Stimulated activated CD4-positive, alpha-beta T cell treated with anti-CD3 and anti-CD28 coated beads, Interleukin-4, amount 100 ng/mL, for 4 hours (primary cell): ENCODE data around the gene CCDC82.

Experiments used
- DNase-seq, 2 experiments: peaks; one replicate each; pipeline ENCODE4 v3.0.0-alpha.2; 2020

CCDC82 gene

GRCh38 chr11:96326959-96327358 lies 62.8 kb downstream of the CCDC82 start:
- no peak for DNase-seq

GRCh38 chr11:96324912-96325311 lies 64.8 kb downstream of the CCDC82 start:
- DNase-seq: no peak

GRCh38 chr11:96323642-96323985 lies 66.1 kb downstream of the CCDC82 start:
- no peak for DNase-seq

GRCh38 chr11:96322775-96323641 lies 66.7 kb downstream of the CCDC82 start:
- no peak for DNase-seq

- DNase-seq: no peak
These were observed 68.6 kb downstream of the CCDC82 start for GRCh38 chr11:96321091-96321490.

- DNase-seq: no peak
These were observed 69.6 kb downstream of the CCDC82 start for GRCh38 chr11:96319898-96320656.

- no peak for DNase-seq
These were observed 70.9 kb downstream of the CCDC82 start for GRCh38 chr11:96318850-96319249.

- DNase-seq: no peak
These were observed 71.3 kb downstream of the CCDC82 start for GRCh38 chr11:96318399-96318798.

- no peak for DNase-seq
These were observed 71.7 kb downstream of the CCDC82 start for GRCh38 chr11:96317985-96318384.

GRCh38 chr11:96317571-96317970 lies 72.1 kb downstream of the CCDC82 start:
- no peak for DNase-seq

GRCh38 chr11:96316869-96317268 lies 72.8 kb downstream of the CCDC82 start:
- no peak for DNase-seq

GRCh38 chr11:96315476-96315875 lies 74.2 kb downstream of the CCDC82 start:
- no peak for DNase-seq

GRCh38 chr11:96314326-96315020 lies 75.2 kb downstream of the CCDC82 start:
- no peak for DNase-seq

- DNase-seq: no peak
These were observed 76.5 kb downstream of the CCDC82 start for GRCh38 chr11:96313163-96313562.

GRCh38 chr11:96311120-96311568 lies 78.6 kb downstream of the CCDC82 start:
- DNase-seq: no peak

- no peak for DNase-seq
These were observed 79.5 kb downstream of the CCDC82 start for GRCh38 chr11:96310236-96310635.

GRCh38 chr11:96309643-96310017 lies 80.1 kb downstream of the CCDC82 start:
- no peak for DNase-seq

GRCh38 chr11:96309016-96309642 lies 80.6 kb downstream of the CCDC82 start:
- no peak for DNase-seq

GRCh38 chr11:96307776-96308140 lies 82.0 kb downstream of the CCDC82 start:
- DNase-seq: no peak

GRCh38 chr11:96306933-96307775 lies 82.6 kb downstream of the CCDC82 start:
- no peak for DNase-seq

GRCh38 chr11:96306600-96306932 lies 83.1 kb downstream of the CCDC82 start:
- no peak for DNase-seq

- DNase-seq: no peak
These were observed 83.6 kb downstream of the CCDC82 start for GRCh38 chr11:96306071-96306470.
